ENCODE measurements around the gene SGSH. TPM values are rescaled to one million over a fixed set of nuclear protein-coding genes. Genes with fewer than 3 reads are reported as not detected.

SGSH gene
- total RNA-seq, 1 experiment from 2014 or later, result 33.4 TPM

DNA sequence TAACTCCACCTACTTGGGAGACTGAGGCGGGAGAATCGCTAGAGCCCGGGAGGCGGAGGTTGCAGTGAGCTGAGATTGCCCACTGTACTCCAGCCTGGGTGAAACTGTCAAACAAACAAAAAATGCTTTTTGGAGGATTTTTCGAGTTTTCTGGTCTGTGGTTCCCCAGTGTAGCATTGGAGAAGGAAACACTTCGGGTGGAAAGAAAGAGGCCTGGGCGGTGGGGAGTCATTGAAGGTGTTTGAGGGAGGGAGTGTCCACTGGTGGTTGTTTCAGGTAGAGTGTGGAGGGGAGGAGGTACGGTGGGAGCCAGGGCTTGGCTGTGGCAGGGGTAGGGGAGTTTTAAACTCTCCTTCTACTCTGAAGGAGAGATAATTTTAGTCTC lies 41.8 kb upstream of the SGSH start:
- H3K27ac ChIP-seq (ENCODE audit: low read depth, low read length, poor library complexity, severe bottlenecking), result peak overlapping the region; percentile 89
- TF ChIP-seq EZH2 (IDR thresholded peaks at IDR 0.05; ENCODE audit: borderline replicate concordance, low read depth, low read length, poor library complexity, severe bottlenecking), result no peak
- TF ChIP-seq, protein P1, sequence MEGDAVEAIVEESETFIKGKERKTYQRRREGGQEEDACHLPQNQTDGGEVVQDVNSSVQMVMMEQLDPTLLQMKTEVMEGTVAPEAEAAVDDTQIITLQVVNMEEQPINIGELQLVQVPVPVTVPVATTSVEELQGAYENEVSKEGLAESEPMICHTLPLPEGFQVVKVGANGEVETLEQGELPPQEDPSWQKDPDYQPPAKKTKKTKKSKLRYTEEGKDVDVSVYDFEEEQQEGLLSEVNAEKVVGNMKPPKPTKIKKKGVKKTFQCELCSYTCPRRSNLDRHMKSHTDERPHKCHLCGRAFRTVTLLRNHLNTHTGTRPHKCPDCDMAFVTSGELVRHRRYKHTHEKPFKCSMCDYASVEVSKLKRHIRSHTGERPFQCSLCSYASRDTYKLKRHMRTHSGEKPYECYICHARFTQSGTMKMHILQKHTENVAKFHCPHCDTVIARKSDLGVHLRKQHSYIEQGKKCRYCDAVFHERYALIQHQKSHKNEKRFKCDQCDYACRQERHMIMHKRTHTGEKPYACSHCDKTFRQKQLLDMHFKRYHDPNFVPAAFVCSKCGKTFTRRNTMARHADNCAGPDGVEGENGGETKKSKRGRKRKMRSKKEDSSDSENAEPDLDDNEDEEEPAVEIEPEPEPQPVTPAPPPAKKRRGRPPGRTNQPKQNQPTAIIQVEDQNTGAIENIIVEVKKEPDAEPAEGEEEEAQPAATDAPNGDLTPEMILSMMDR (conservative IDR thresholded peaks at IDR 0.05; ENCODE audit: low read depth, low read length), result no peak
- H3K36me3 ChIP-seq (ENCODE audit: insufficient read depth, low read length, poor library complexity, severe bottlenecking), result peaks cover 7% of the 10 kb centered on the region
- intact Hi-C loops (cut with micrococcal nuclease; ENCODE audit: unreplicated experiment), result no loop called here
- H3K4me1 ChIP-seq (ENCODE audit: insufficient read depth, low read length, poor library complexity, severe bottlenecking), result peaks cover 20% of the 10 kb centered on the region
- DNase-seq (ENCODE audit: low spot score), result no peak
- no peaks in the 10 kb centered on the region for H3K27me3 ChIP-seq (replicated peaks; ENCODE audit: insufficient read depth, low read depth, low read length, poor library complexity)
- peak overlapping the region; percentile 98 for H3K4me3 ChIP-seq (ENCODE audit: low read depth, low read length, poor library complexity, severe bottlenecking)
- H3K9me3 ChIP-seq (ENCODE audit: low read depth, low read length, poor library complexity, severe bottlenecking), result no peaks in the 10 kb centered on the region
- POLR2A ChIA-PET (ENCODE audit: low non-redundant PET), result no interaction called here
- no TSS peak for BruUV-seq (replicated peaks)
- CTCF ChIA-PET, result no interaction called here

DNA sequence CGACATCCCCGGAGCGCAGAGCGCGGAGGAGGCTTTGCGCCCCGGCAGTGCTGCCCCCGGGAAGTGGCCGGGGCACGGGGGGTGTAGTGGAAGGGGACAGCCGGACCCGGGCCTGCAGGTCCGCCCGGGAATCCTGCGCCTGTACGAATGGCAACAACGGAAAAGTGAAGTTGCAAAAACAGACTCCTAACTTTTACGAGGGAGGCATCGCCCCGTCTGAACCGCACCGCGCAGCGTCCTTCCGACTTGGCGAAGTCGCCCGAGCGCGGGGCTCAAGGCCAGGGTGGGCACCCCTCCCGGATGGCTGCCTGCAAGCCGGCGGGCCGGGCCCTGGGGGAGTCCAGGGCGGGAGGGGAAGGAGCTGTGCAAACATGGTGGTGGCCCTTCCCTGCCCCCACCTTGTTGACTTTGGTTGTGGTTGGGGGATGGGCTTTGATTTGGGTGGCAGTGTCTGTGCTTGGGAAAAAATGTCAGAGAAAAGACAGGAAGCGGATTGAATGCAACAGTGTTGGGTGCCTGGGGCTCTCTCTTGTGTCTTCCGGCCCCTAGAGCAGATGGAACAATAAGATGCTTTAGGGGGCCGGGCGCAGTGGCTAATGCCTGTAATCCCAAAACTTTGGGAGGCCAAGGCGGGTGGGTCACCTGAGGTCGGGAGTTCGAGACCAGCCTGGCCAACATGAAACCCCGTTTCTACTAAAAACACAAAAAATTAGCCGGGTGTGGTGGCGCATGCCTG lies 41.2 kb upstream of the SGSH start:
- intact Hi-C loops (cut with micrococcal nuclease; ENCODE audit: unreplicated experiment), result no loop called here
- DNase-seq (ENCODE audit: low spot score), result peak; percentile 92
- H3K4me1 ChIP-seq (ENCODE audit: insufficient read depth, low read length, poor library complexity, severe bottlenecking), result peaks cover 20% of the 10 kb centered on the region
- H3K9me3 ChIP-seq (ENCODE audit: low read depth, low read length, poor library complexity, severe bottlenecking), result no peaks in the 10 kb centered on the region
- ChIA-PET CTCF (no interaction called here), POLR2A (ENCODE audit: low non-redundant PET) (no interaction called here)
- no peaks in the 10 kb centered on the region for H3K27me3 ChIP-seq (replicated peaks; ENCODE audit: insufficient read depth, low read depth, low read length, poor library complexity)
- peak overlapping the region; percentile 89 for H3K27ac ChIP-seq (ENCODE audit: low read depth, low read length, poor library complexity, severe bottlenecking)
- TF ChIP-seq, protein P1 (conservative IDR thresholded peaks at IDR 0.05; ENCODE audit: low read depth, low read length), result no peak
- TF ChIP-seq EZH2 (IDR thresholded peaks at IDR 0.05; ENCODE audit: borderline replicate concordance, low read depth, low read length, poor library complexity, severe bottlenecking), result no peak
- peak overlapping the region; percentile 98 for H3K4me3 ChIP-seq (ENCODE audit: low read depth, low read length, poor library complexity, severe bottlenecking)
- BruUV-seq (replicated peaks), result no TSS peak
- H3K36me3 ChIP-seq (ENCODE audit: insufficient read depth, low read length, poor library complexity, severe bottlenecking), result peaks cover 7% of the 10 kb centered on the region

DNA sequence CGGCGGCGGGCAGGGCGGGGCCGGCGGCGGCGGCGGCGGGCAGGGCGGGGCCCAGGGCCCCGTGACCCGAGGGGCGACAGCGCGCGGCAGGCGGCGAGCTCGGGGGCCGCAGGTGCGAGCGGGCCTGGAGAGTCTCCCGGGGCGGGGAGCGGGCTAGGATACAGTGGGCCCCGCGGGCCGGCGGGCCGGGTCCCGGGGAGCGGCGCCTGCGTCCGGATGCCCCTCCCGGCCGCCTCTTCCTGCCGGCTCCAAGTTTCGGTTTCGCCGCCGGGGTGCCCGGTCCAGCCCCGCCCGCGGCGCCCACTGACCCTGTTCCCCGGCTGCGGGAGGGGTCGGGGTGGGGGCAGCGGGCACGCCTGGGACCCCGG lies 40.6 kb upstream of the SGSH start, which contains the start of gene RNF213:
RNF213 (plus strand) TSS at position 62 of the 368 bp plus-strand sequence. CDS start 2,830 bp downstream, outside the sequence.
- H3K27me3 ChIP-seq (replicated peaks; ENCODE audit: insufficient read depth, low read depth, low read length, poor library complexity), result no peaks in the 10 kb centered on the region
- no TSS peak for BruUV-seq (replicated peaks)
- peaks cover 6% of the 10 kb centered on the region for H3K36me3 ChIP-seq (ENCODE audit: insufficient read depth, low read length, poor library complexity, severe bottlenecking)
- H3K4me3 ChIP-seq (ENCODE audit: low read depth, low read length, poor library complexity, severe bottlenecking), result peak within 1 kb of the TSS; percentile 98
- peaks cover 20% of the 10 kb centered on the region for H3K4me1 ChIP-seq (ENCODE audit: insufficient read depth, low read length, poor library complexity, severe bottlenecking)
- ChIA-PET CTCF (no interaction called here), POLR2A (ENCODE audit: low non-redundant PET) (no interaction called here)
- intact Hi-C loops (cut with micrococcal nuclease; ENCODE audit: unreplicated experiment), result no loop called here
- peak; percentile 43 for DNase-seq (ENCODE audit: low spot score)
- H3K27ac ChIP-seq (ENCODE audit: low read depth, low read length, poor library complexity, severe bottlenecking), result peak within 1 kb of the TSS; percentile 89
- no peak for TF ChIP-seq EZH2 (IDR thresholded peaks at IDR 0.05; ENCODE audit: borderline replicate concordance, low read depth, low read length, poor library complexity, severe bottlenecking)
- TF ChIP-seq, protein P1 (conservative IDR thresholded peaks at IDR 0.05; ENCODE audit: low read depth, low read length), result no peak
- no peaks in the 10 kb centered on the region for H3K9me3 ChIP-seq (ENCODE audit: low read depth, low read length, poor library complexity, severe bottlenecking)

All from A673 (cell line).